Measurements from ENCODE around the gene SLC27A1.
"Not testable (repeated sequence)": the region's sequence is repeated elsewhere in the genome, so short reads cannot be mapped to it uniquely, and the experiment has no call there.

The SLC27A1 gene

GRCh38 chr19:17456127-17456526 lies 14.2 kb upstream of the SLC27A1 start:
- no peak for DNase-seq (ENCODE audit: low read depth in 2 of 2)

- no peak for DNase-seq (ENCODE audit: low read depth in 2 of 2)
Measured at GRCh38 chr19:17457616-17458015, 12.7 kb upstream of the SLC27A1 start.

GRCh38 chr19:17458970-17459369 lies 11.4 kb upstream of the SLC27A1 start:
- DNase-seq (ENCODE audit: low read depth in 2 of 2): no peak

- DNase-seq (ENCODE audit: low read depth in 2 of 2): no peak
Measured at GRCh38 chr19:17460372-17461230, 9.7 kb upstream of the SLC27A1 start, which contains the start of gene NXNL1. Gene NXNL1, minus strand, starts transcription at chr19:17460926. Its CDS starts 57 bp downstream, at chr19:17460869.

- DNase-seq (ENCODE audit: low read depth in 2 of 2): no peak
Measured at GRCh38 chr19:17466487-17466850, 3.9 kb upstream of the SLC27A1 start.

- DNase-seq (ENCODE audit: low read depth in 2 of 2): no peak
Measured at GRCh38 chr19:17467471-17468301, 2.6 kb upstream of the SLC27A1 start.

- DNase-seq (ENCODE audit: low read depth in 2 of 2): no peak
Measured at GRCh38 chr19:17468302-17469091, 1.8 kb upstream of the SLC27A1 start.

GRCh38 chr19:17469092-17469480 lies 1.2 kb upstream of the SLC27A1 start:
- no peak for DNase-seq (ENCODE audit: low read depth in 2 of 2)

GRCh38 chr19:17469481-17470067 lies 750 bp upstream of the SLC27A1 start:
- DNase-seq (ENCODE audit: low read depth in 2 of 2): peak; percentile 90 to 91

GRCh38 chr19:17471410-17472125 lies 1.2 kb downstream of the SLC27A1 start:
- no peak for DNase-seq (ENCODE audit: low read depth in 2 of 2)

- peak; percentile 56 to 59 for DNase-seq (ENCODE audit: low read depth in 2 of 2)
Measured at GRCh38 chr19:17473041-17473440, 2.7 kb downstream of the SLC27A1 start.

GRCh38 chr19:17475011-17475540 lies 4.8 kb downstream of the SLC27A1 start:
- DNase-seq (ENCODE audit: low read depth in 2 of 2): not testable (repeated sequence)

- DNase-seq (ENCODE audit: low read depth in 2 of 2): no peak
Measured at GRCh38 chr19:17475541-17476115, 5.3 kb downstream of the SLC27A1 start.

GRCh38 chr19:17479325-17479791 lies 9.0 kb downstream of the SLC27A1 start:
- peak in 1 of 2 experiments; percentile 36 for DNase-seq (ENCODE audit: low read depth in 2 of 2)

GRCh38 chr19:17481986-17482385 lies 11.7 kb downstream of the SLC27A1 start:
- no peak for DNase-seq (ENCODE audit: low read depth in 2 of 2)

- no peak for DNase-seq (ENCODE audit: low read depth in 2 of 2)
Measured at GRCh38 chr19:17482877-17483604, 12.7 kb downstream of the SLC27A1 start.

GRCh38 chr19:17483605-17484002 lies 13.3 kb downstream of the SLC27A1 start:
- DNase-seq (ENCODE audit: low read depth in 2 of 2): no peak

GRCh38 chr19:17484520-17485185 lies 14.3 kb downstream of the SLC27A1 start:
- DNase-seq (ENCODE audit: low read depth in 2 of 2): no peak

Data from fibroblast of skin of left quadriceps (primary cell).